OCI-LY7 (cell line): Measurements from ENCODE around the gene VENTX.

ENCODE experiments used
- CTCF ChIP-seq: fragments of 200-600 bp; sonication (generic); conservative IDR thresholded peaks from 2 replicates; pipeline ENCODE4 v1.5.1; 2014; ENCODE audit warnings: mild to moderate bottlenecking, antibody characterized with exemption, low read length, moderate library complexity, mixed read lengths
- EZH2phosphoT487 ChIP-seq: fragments of 200-600 bp; sonication (generic); IDR thresholded peaks from 2 replicates; pipeline ENCODE4 v1.6.1; 2018; ENCODE audit warnings: low read depth, borderline replicate concordance, mild to moderate bottlenecking, mixed run types, antibody characterized with exemption, low read length, moderate library complexity, mixed read lengths

- TF ChIP-seq CTCF: peak; percentile 65
- no peak for TF ChIP-seq EZH2phosphoT487
Measured at GRCh38 chr10:133275684-133276092, 38.0 kb downstream of the VENTX start.
